Kidney (tissue), 14 donors: ENCODE data around the gene CHRNE. TPM values are rescaled to one million over a fixed set of nuclear protein-coding genes. Genes with fewer than 3 reads are reported as not detected.
A peak's percentile ranks its signal among the peaks of the same experiment; 100 is the strongest.

Experiments
- DNase-seq, 5 donors: peaks; one replicate each; pipeline ENCODE4 v3.0.0-alpha.2; 2013 to 2020
- FAIRE-seq: peaks from 2 replicates; lab custom pipeline; 2012; peaks lifted over from hg19 to GRCh38; lab: Jason Lieb, UNC
- H3K27ac ChIP-seq, 2 donors: one replicate each; pipeline ENCODE4 v1.7.0; 2013; ENCODE audit warnings: low read depth in 2 of 2, low read length in 2 of 2, inconsistent platforms in 1 of 2
- H3K27me3 ChIP-seq: one replicate; pipeline ENCODE4 v1.7.1; 2013; ENCODE audit warnings: low read length, inconsistent platforms; ENCODE audit not compliant: control insufficient read depth, insufficient read depth
- H3K36me3 ChIP-seq, 3 donors: one replicate each; pipeline versions ENCODE4 v1.7.0 to v1.7.1; 2013; ENCODE audit warnings: low read length in 3 of 3, control low read depth in 1 of 3, inconsistent platforms in 1 of 3; ENCODE audit not compliant: insufficient read depth in 3 of 3, control insufficient read depth in 2 of 3
- H3K4me1 ChIP-seq, 3 donors: one replicate each; pipeline versions ENCODE4 v1.7.0 to v1.7.1; 2013; ENCODE audit warnings: low read length in 3 of 3, inconsistent platforms in 1 of 3, low read depth in 1 of 3; ENCODE audit not compliant: control insufficient read depth in 2 of 3, insufficient read depth in 2 of 3
- H3K4me3 ChIP-seq, 3 donors: one replicate each; pipeline versions ENCODE4 v1.7.0 to v1.8.1; 2013; ENCODE audit warnings: low read length in 3 of 3, control low read depth in 1 of 3, inconsistent platforms in 1 of 3
- H3K9ac ChIP-seq, 3 donors: one replicate each; pipeline versions ENCODE4 v1.7.0 to v1.7.1; 2013; ENCODE audit warnings: low read length in 3 of 3, control low read depth in 1 of 3, inconsistent platforms in 1 of 3
- H3K9me3 ChIP-seq, 3 donors: one replicate each; pipeline versions ENCODE4 v1.7.0 to v1.7.1; 2013; ENCODE audit warnings: low read length in 3 of 3, control low read depth in 1 of 3, inconsistent platforms in 1 of 3; ENCODE audit not compliant: control insufficient read depth in 2 of 3, insufficient read depth in 1 of 3
- CTCF ChIP-seq: IDR thresholded peaks from 3 replicates; pipeline ENCODE4 v1.5.1; 2012; ENCODE audit warnings: mild to moderate bottlenecking, moderate library complexity, borderline replicate concordance; ENCODE audit not compliant: insufficient read depth; ENCODE audit errors: extremely low read depth
- intact Hi-C: fragments of 100-400 bp; cut with DNase I; formaldehyde crosslinking; loops from one replicate; pipeline ENCODE4 v1.11.1; 2022
- polyA plus RNA-seq: library from polyadenylated mRNA; stranded (reverse); fragments of 350-450 nt; fragmentation: Illumina TruSeq; extraction: RNeasy Lipid Tissue Mini Kit (QIAGEN cat#74804); gene quantifications from one replicate; pipeline ENCODE4 v1.2.3, GENCODE V29; 2014; ENCODE audit warnings: low read depth, low replicate concordance; ENCODE audit not compliant: insufficient read depth
- total RNA-seq: library from RNA; stranded (reverse); fragmentation: NEBNext Ultra II Directional; extraction: Animal tissue kit (Norgen Biotek cat#: 25700); gene quantifications from one replicate; pipeline ENCODE4 v1.2.1, GENCODE V29; 2021
- donor health status: control.
- donor health status: control.
- donor health status: control.
- donor health status: control.
- donor health status: control.
- donor health status: DM: yes; HTN: yes; CAD: no.
- donor health status: Normal renal cell carcinoma (clear cell type).

CHRNE gene
- total and polyA plus RNA-seq, 2 donors from 2014 or later = 0.82 to 1.3 TPM

GRCh38 chr17:4853208-4853671 is 49.7 kb downstream of the CHRNE start:
- H3K4me1 ChIP-seq = peaks cover 0 to 20% (median 9%) of the 10 kb centered on the region in 3 donors

GRCh38 chr17:4852567-4853207 is 50.2 kb downstream of the CHRNE start:
- Histone ChIP-seq H3K4me1 (peaks cover 0 to 17% (median 9%) of the 10 kb centered on the region in 3 donors), H3K36me3 (no peaks in the 10 kb centered on the region), H3K9me3 (no peaks in the 10 kb centered on the region), H3K27ac (no peak overlapping the region), H3K27me3 (no peaks in the 10 kb centered on the region), H3K4me3 (no peak overlapping the region), H3K9ac (no peak overlapping the region)
- no peak for TF ChIP-seq CTCF
- intact Hi-C loops = no loop called here
- FAIRE-seq = no peak
- DNase-seq = peak in 1 of 5 donors; percentile 35

More at GRCh38 chr17:4853208-4853671, 49.7 kb downstream of the CHRNE start:
- TF ChIP-seq CTCF = no peak
- FAIRE-seq (no peak), DNase-seq (no peak)
- Histone ChIP-seq H3K9ac (no peak overlapping the region), H3K36me3 (no peaks in the 10 kb centered on the region), H3K27me3 (no peaks in the 10 kb centered on the region), H3K9me3 (no peaks in the 10 kb centered on the region), H3K27ac (no peak overlapping the region), H3K4me3 (no peak overlapping the region)
- intact Hi-C loops = no loop called here

GRCh38 chr17:4851084-4851483 is 51.8 kb downstream of the CHRNE start:
- Histone ChIP-seq H3K27me3 (no peaks in the 10 kb centered on the region), H3K27ac (no peak overlapping the region), H3K4me3 (no peak overlapping the region), H3K9ac (no peak overlapping the region), H3K36me3 (peaks cover 0 to 2% (median 0%) of the 10 kb centered on the region in 3 donors), H3K4me1 (peaks cover 0 to 19% (median 18%) of the 10 kb centered on the region in 3 donors), H3K9me3 (no peaks in the 10 kb centered on the region)
- DNase-seq (no peak), FAIRE-seq (no peak)
- no peak for TF ChIP-seq CTCF
- intact Hi-C loops = no loop called here
